ENCODE results near the gene AATK.
"Not testable (repeated sequence)": the region's sequence is repeated elsewhere in the genome, so short reads cannot be mapped to it uniquely, and the experiment has no call there.

The AATK gene

GRCh38 chr17:81082177-81083073 lies 83.6 kb downstream of the AATK start:
- no peak for TF ChIP-seq CTCF (IDR thresholded peaks at IDR 0.05)
- no peak for DNase-seq
- H3K27ac ChIP-seq, result no peak overlapping the region

GRCh38 chr17:81081222-81082176 lies 84.5 kb downstream of the AATK start:
- no peak overlapping the region for H3K27ac ChIP-seq
- intact Hi-C loops (cut with DNase I; ENCODE audit: low total_unique reads), result no loop called here
- TF ChIP-seq CTCF (IDR thresholded peaks at IDR 0.05), result no peak

More at GRCh38 chr17:81082177-81083073, 83.6 kb downstream of the AATK start:
- Histone ChIP-seq H3K9me3 (no peaks in the 10 kb centered on the region), H3K4me3 (no peak overlapping the region), H3K27me3 (peaks cover 0 to 22% of the 10 kb centered on the region in 2 donors), H3K4me1 (peaks cover 0 to 15% (median 0%) of the 10 kb centered on the region in 4 donors), H3K36me3 (peaks cover 0 to 25% (median 0%) of the 10 kb centered on the region in 3 donors)
- intact Hi-C loops (cut with DNase I; ENCODE audit: low total_unique reads), result no loop called here

GRCh38 chr17:81080019-81080418 lies 86.0 kb downstream of the AATK start:
- Histone ChIP-seq H3K4me1 (peaks cover 0 to 15% (median 0%) of the 10 kb centered on the region in 4 donors), H3K9me3 (no peaks in the 10 kb centered on the region), H3K27ac (no peak overlapping the region), H3K4me3 (no peak overlapping the region), H3K36me3 (peaks cover 0 to 4% (median 0%) of the 10 kb centered on the region in 3 donors), H3K27me3 (peaks cover 0 to 34% of the 10 kb centered on the region in 2 donors)
- intact Hi-C loops (cut with DNase I; ENCODE audit: low total_unique reads), result no loop called here
- TF ChIP-seq CTCF (IDR thresholded peaks at IDR 0.05), result no peak
- no peak for DNase-seq

More at GRCh38 chr17:81081222-81082176, 84.5 kb downstream of the AATK start:
- Histone ChIP-seq H3K9me3 (no peaks in the 10 kb centered on the region), H3K27me3 (peaks cover 0 to 27% of the 10 kb centered on the region in 2 donors), H3K36me3 (peaks cover 0 to 16% (median 0%) of the 10 kb centered on the region in 3 donors), H3K4me3 (no peak overlapping the region), H3K4me1 (peaks cover 0 to 15% (median 0%) of the 10 kb centered on the region in 4 donors)
- DNase-seq, result no peak

GRCh38 chr17:81078026-81078913 lies 87.8 kb downstream of the AATK start:
- H3K27ac ChIP-seq; H3K36me3 ChIP-seq; DNase-seq; H3K4me3 ChIP-seq; intact Hi-C loops (cut with DNase I; ENCODE audit: low total_unique reads); H3K9me3 ChIP-seq: not testable (repeated sequence)
- peaks cover 0 to 15% (median 0%) of the 10 kb centered on the region in 4 donors for H3K4me1 ChIP-seq
- peaks cover 0 to 34% of the 10 kb centered on the region in 2 donors for H3K27me3 ChIP-seq

- intact Hi-C loops (cut with DNase I; ENCODE audit: low total_unique reads), result no loop called here
Measured at GRCh38 chr17:81076141-81076679, 89.8 kb downstream of the AATK start.

More at GRCh38 chr17:81076141-81076679, 89.8 kb downstream of the AATK start:
- Histone ChIP-seq H3K4me1 (peaks cover 0 to 11% (median 0%) of the 10 kb centered on the region in 4 donors), H3K36me3 (no peaks in the 10 kb centered on the region), H3K4me3 (no peak overlapping the region), H3K9me3 (no peaks in the 10 kb centered on the region), H3K27me3 (peaks cover 0 to 31% of the 10 kb centered on the region in 2 donors), H3K27ac (no peak overlapping the region)
- no peak for DNase-seq
- TF ChIP-seq CTCF (IDR thresholded peaks at IDR 0.05), result no peak
